Measurements from ENCODE around the gene TRPM2. TPM values are rescaled to one million over a fixed set of nuclear protein-coding genes. Genes with fewer than 3 reads are reported as not detected.
A peak's percentile ranks its signal among the peaks of the same experiment; 100 is the strongest.

Gene TRPM2
- total and polyA plus RNA-seq, 2 of the 13 experiments (the other 11 are each of a cell fraction or from before 2014, with no cell fraction given) = 0.07 to 0.20 TPM

- TF ChIP-seq ZNF10 (CRISPR knock-in tag; IDR thresholded peaks at IDR 0.05; ENCODE audit: borderline replicate concordance, low read depth) (no peak), ZNF33B (CRISPR knock-in tag; IDR thresholded peaks at IDR 0.05) (no peak), ZUFSP (CRISPR knock-in tag; IDR thresholded peaks at IDR 0.05; ENCODE audit: borderline replicate concordance) (no peak), MIER2 (CRISPR knock-in tag; IDR thresholded peaks at IDR 0.05) (no peak), ZNF615 (CRISPR knock-in tag; IDR thresholded peaks at IDR 0.05; ENCODE audit: borderline replicate concordance) (no peak), SP5 (CRISPR knock-in tag; IDR thresholded peaks at IDR 0.05; ENCODE audit: borderline replicate concordance, low read depth) (no peak), BCL3 (CRISPR knock-in tag; IDR thresholded peaks at IDR 0.05) (no peak), ZNF354B (CRISPR knock-in tag; IDR thresholded peaks at IDR 0.05) (no peak), ELF3 (CRISPR knock-in tag; IDR thresholded peaks at IDR 0.05) (no peak), ZNF569 (CRISPR knock-in tag; IDR thresholded peaks at IDR 0.05; ENCODE audit: borderline replicate concordance) (no peak), NFKBIZ (CRISPR knock-in tag; IDR thresholded peaks at IDR 0.05) (no peak), ZNF691 (CRISPR knock-in tag; IDR thresholded peaks at IDR 0.05; ENCODE audit: borderline replicate concordance, low read depth) (no peak), ZBTB44 (CRISPR knock-in tag; IDR thresholded peaks at IDR 0.05) (no peak), MAFF (IDR thresholded peaks at IDR 0.05; ENCODE audit: low read depth, low read length) (no peak), CBFB (CRISPR knock-in tag; IDR thresholded peaks at IDR 0.05) (no peak), NFKB2 (CRISPR knock-in tag; IDR thresholded peaks at IDR 0.05; ENCODE audit: borderline replicate concordance) (0 out of 2 replicates have a peak, but pooled peaks have one; percentile 54), MED13 (CRISPR knock-in tag; IDR thresholded peaks at IDR 0.05) (no peak), ZBTB21 (CRISPR knock-in tag; IDR thresholded peaks at IDR 0.05) (no peak), ETV6 (CRISPR knock-in tag; conservative IDR thresholded peaks at IDR 0.05) (no peak), IKZF5 (CRISPR knock-in tag; IDR thresholded peaks at IDR 0.05) (0 out of 2 replicates have a peak, but pooled peaks have one; percentile 4), POLR2AphosphoS5 (IDR thresholded peaks at IDR 0.05; ENCODE audit: low read depth, low read length) (no peak), ATAD3A (CRISPR knock-in tag; IDR thresholded peaks at IDR 0.05) (no peak), SMAD9 (CRISPR knock-in tag; IDR thresholded peaks at IDR 0.05) (no peak), NR1H2 (CRISPR knock-in tag; IDR thresholded peaks at IDR 0.05; ENCODE audit: borderline replicate concordance, low read depth) (no peak), RFX3 (CRISPR knock-in tag; IDR thresholded peaks at IDR 0.05) (no peak), KLF12 (CRISPR knock-in tag; IDR thresholded peaks at IDR 0.05; ENCODE audit: borderline replicate concordance) (no peak)
These were observed 102.9 kb downstream of the TRPM2 start (continued) for GRCh38 chr21:44456214-44456914.

All from HepG2 (cell line).